Type B pancreatic cell (in vitro differentiated cells): Measurements from ENCODE around the gene GPR162. TPM values are rescaled to one million over a fixed set of nuclear protein-coding genes. Genes with fewer than 3 reads are reported as not detected.

Experiments
- DNase-seq: peaks from one replicate; pipeline ENCODE4 v3.0.0; 2021; ENCODE audit warnings: mixed read lengths; ENCODE audit not compliant: unreplicated experiment; ENCODE audit errors: extremely low spot score
- H3K27ac Mint-ChIP-seq: 2 replicates; pipeline ENCODE4 v1.8.0; 2021; ENCODE audit warnings: mild to moderate bottlenecking, mixed read lengths
- H3K27me3 Mint-ChIP-seq: 2 replicates; pipeline ENCODE4 v1.8.0; 2021; ENCODE audit warnings: mixed read lengths
- H3K36me3 Mint-ChIP-seq: 2 replicates; pipeline ENCODE4 v1.8.0; 2021; ENCODE audit warnings: mixed read lengths
- H3K4me1 Mint-ChIP-seq: one replicate; pipeline ENCODE4 v1.8.0; 2021; ENCODE audit warnings: mixed read lengths; ENCODE audit not compliant: unreplicated experiment
- H3K4me3 Mint-ChIP-seq: 2 replicates; pipeline ENCODE4 v1.8.0; 2021; ENCODE audit warnings: mild to moderate bottlenecking, mixed read lengths
- H3K9me3 Mint-ChIP-seq: 2 replicates; pipeline ENCODE4 v1.8.0; 2021; ENCODE audit warnings: mixed read lengths
- total RNA-seq: library from RNA; stranded (reverse); gene quantifications from 2 replicates; pipeline ENCODE4 v1.2.1, GENCODE V29; 2021; ENCODE audit warnings: low replicate concordance
- TF ChIP-seq, protein P1 (sequence below): fragments of 200-600 bp; sonication (generic); conservative IDR thresholded peaks from 2 replicates; pipeline ENCODE4 v1.5.0; 2021; ENCODE audit warnings: antibody characterized with exemption, mild to moderate bottlenecking

Gene GPR162
- total RNA-seq, 1 donor from 2014 or later: 17.8 TPM

DNA sequence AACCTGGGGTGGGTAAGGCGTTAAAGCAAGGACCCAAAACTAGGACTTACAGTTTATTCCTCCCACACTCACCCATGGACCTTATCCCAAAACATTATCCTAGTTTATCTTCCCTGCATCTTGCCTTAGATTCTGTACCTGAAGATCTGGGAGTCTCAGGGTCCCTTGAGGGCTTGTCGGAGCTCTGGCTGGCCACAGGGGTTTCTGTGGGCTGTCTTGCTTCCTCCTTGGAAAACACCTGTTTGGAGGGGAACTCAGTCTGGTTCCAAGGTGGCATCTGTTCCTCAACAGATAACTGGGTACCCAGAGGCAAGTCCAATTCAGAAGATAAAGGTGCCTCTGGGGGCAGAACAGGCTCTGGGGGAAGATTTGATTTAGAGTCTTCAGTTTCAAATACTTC is 27.8 kb downstream of the GPR162 start:
- Mint-ChIP-seq H3K27me3 (peaks cover 2% of the 10 kb centered on the region), H3K4me1 (peaks cover 12% of the 10 kb centered on the region), H3K36me3 (peaks cover 27% of the 10 kb centered on the region), H3K4me3 (peak overlapping the region; percentile 94), H3K9me3 (no peaks in the 10 kb centered on the region), H3K27ac (peak overlapping the region; percentile 22)
- no peak for DNase-seq
- TF ChIP-seq, protein P1, sequence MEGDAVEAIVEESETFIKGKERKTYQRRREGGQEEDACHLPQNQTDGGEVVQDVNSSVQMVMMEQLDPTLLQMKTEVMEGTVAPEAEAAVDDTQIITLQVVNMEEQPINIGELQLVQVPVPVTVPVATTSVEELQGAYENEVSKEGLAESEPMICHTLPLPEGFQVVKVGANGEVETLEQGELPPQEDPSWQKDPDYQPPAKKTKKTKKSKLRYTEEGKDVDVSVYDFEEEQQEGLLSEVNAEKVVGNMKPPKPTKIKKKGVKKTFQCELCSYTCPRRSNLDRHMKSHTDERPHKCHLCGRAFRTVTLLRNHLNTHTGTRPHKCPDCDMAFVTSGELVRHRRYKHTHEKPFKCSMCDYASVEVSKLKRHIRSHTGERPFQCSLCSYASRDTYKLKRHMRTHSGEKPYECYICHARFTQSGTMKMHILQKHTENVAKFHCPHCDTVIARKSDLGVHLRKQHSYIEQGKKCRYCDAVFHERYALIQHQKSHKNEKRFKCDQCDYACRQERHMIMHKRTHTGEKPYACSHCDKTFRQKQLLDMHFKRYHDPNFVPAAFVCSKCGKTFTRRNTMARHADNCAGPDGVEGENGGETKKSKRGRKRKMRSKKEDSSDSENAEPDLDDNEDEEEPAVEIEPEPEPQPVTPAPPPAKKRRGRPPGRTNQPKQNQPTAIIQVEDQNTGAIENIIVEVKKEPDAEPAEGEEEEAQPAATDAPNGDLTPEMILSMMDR: no peak

- peaks cover 12% of the 10 kb centered on the region for H3K4me1 Mint-ChIP-seq
- DNase-seq: no peak
- peaks cover 21% of the 10 kb centered on the region for H3K36me3 Mint-ChIP-seq
- H3K27me3 Mint-ChIP-seq: peaks cover 2% of the 10 kb centered on the region
- TF ChIP-seq, protein P1: no peak
- H3K4me3 Mint-ChIP-seq: peak overlapping the region; percentile 94
- H3K27ac Mint-ChIP-seq: peak overlapping the region; percentile 98
- no peaks in the 10 kb centered on the region for H3K9me3 Mint-ChIP-seq
These were observed 28.4 kb downstream of the GPR162 start for GRCh38 chr12:6849976-6850560.

DNA sequence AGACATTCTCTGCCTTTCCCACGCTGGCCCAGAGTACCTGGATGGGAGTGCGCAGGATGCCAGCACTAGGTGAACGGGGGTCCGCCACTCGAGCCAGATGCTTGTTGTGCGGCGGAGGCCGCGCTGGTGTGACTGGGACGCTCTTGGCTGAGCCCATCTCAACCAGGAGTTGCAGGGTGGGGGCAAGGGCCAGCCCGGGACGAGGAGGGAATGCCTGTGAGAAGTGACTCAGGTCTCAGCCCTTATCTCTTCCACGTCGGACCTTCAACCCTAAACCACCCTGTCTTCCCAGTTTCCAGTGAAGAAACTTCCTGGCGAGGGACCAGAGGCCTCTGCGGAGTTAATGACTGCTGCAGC is 29.2 kb downstream of the GPR162 start:
- H3K9me3 Mint-ChIP-seq: no peaks in the 10 kb centered on the region
- peak overlapping the region; percentile 94 for H3K4me3 Mint-ChIP-seq
- TF ChIP-seq, protein P1: no peak
- DNase-seq: no peak
- H3K27ac Mint-ChIP-seq: peak overlapping the region; percentile 98
- peaks cover 2% of the 10 kb centered on the region for H3K27me3 Mint-ChIP-seq
- peaks cover 22% of the 10 kb centered on the region for H3K36me3 Mint-ChIP-seq
- H3K4me1 Mint-ChIP-seq: peaks cover 12% of the 10 kb centered on the region

DNA sequence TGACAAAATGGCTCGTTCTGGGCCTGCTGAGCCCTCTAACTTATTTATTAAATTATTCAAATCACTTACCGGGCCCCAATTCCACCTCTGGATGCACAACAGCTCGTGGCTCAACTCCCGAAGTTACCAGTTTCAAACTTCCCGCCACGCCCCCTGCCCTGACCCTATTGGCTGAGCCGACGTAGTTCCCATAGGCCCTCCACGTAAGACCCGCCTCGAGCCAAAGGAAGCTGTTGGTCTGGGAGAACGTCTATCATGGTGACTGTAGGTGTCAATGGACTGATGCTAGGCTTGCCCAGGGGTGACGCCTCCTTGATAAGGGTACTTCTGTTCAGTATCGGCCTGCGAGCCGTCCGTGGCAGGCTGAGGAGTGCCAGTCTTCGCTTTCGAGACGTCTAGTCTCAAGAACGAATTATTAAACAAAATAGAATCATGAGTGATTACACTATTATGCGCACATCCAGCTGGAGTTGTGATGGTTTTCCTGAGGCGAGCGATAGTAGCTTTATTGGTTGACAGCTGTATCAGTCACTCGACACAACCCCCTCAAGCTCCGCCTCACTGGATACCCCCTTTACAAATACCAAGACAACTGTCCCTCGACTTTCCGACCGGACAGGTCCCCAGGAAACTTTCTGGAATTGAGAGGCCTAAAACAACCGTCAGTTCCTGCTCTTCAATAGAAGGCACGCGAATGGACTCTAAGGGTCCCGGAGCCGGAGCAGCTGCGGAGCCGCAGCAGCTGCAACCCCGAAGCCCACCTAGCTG is 29.7 kb downstream of the GPR162 start, which contains the start of gene CDCA3:
Gene CDCA3, minus strand, starts transcription at position 134 of the 768 bp plus-strand sequence. CDS start 334 bp downstream, outside the sequence.
- DNase-seq: peak; percentile 92
- Mint-ChIP-seq H3K27me3 (peaks cover 2% of the 10 kb centered on the region), H3K4me3 (peak within 1 kb of the TSS; percentile 94), H3K9me3 (no peaks in the 10 kb centered on the region), H3K27ac (peak within 1 kb of the TSS; percentile 98), H3K36me3 (peaks cover 24% of the 10 kb centered on the region), H3K4me1 (peaks cover 12% of the 10 kb centered on the region)
- TF ChIP-seq, protein P1: no peak

DNA sequence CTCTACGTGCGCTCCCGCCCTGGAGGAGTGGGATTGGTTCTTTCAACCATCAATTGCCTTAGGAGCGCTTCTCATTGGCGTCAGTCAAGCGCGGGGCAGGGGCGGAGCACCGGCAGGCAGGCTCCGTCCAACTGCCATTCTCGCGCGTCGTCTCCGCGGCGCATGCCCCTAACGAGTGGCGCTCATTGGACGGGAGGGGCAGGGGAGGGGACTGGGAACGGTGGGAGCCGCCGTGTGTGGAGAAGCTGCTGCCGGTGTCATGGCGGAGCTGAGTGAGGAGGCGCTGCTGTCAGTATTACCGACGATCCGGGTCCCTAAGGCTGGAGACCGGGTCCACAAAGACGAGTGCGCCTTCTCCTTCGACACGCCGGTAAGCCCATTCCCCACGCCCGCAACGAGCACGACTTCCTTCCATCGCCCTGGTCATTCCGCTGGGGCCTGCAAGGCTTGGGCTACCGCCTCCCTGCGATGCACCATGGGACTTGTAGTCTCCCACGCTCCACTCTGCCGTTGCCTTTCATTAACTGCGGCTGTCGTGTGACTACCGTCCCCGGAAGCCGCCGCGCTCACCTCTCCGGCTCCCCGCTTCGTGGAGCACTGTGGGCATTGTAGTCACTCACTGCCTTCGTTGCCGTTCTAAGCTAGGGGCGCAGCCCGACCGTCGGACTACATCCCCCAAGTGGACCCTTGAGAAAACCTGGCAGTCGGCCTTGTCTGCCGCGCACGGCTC is 30.5 kb downstream of the GPR162 start, which contains the start of gene USP5:
Gene USP5, plus strand, starts transcription at position 230 of the 730 bp plus-strand sequence. Its CDS starts 30 bp downstream, at position 260.
- H3K4me1 Mint-ChIP-seq: peaks cover 12% of the 10 kb centered on the region
- H3K36me3 Mint-ChIP-seq: peaks cover 20% of the 10 kb centered on the region
- H3K27me3 Mint-ChIP-seq: peaks cover 2% of the 10 kb centered on the region
- DNase-seq: peak; percentile 98
- TF ChIP-seq, protein P1: no peak
- H3K4me3 Mint-ChIP-seq: peak within 1 kb of the TSS; percentile 94
- peak within 1 kb of the TSS; percentile 98 for H3K27ac Mint-ChIP-seq
- H3K9me3 Mint-ChIP-seq: no peaks in the 10 kb centered on the region
